Fibroblast of skin of left quadriceps (primary cell): ENCODE data around the gene RAD54L.
"Not testable (repeated sequence)": the region's sequence is repeated elsewhere in the genome, so short reads cannot be mapped to it uniquely, and the experiment has no call there.

Source experiments
- DNase-seq, 2 experiments: peaks; one replicate each; pipeline ENCODE4 v3.0.0-alpha.2; 2013; ENCODE audit warnings: low read depth in 2 of 2

RAD54L gene

GRCh38 chr1:46319301-46319700 is 71.7 kb downstream of the RAD54L start:
- not testable (repeated sequence) for DNase-seq

GRCh38 chr1:46319960-46320914 is 72.7 kb downstream of the RAD54L start:
- DNase-seq: not testable (repeated sequence)

- DNase-seq: not testable (repeated sequence)
Measured at GRCh38 chr1:46322191-46322590, 74.6 kb downstream of the RAD54L start.

- DNase-seq: not testable (repeated sequence)
Measured at GRCh38 chr1:46325285-46326076, 77.9 kb downstream of the RAD54L start.
